HCT116 (cell line): ENCODE data around the gene KLHL5. TPM values are rescaled to one million over a fixed set of nuclear protein-coding genes. Genes with fewer than 3 reads are reported as not detected.

Experiments
- ATAC-seq: fragments of 200-7000 bp; cut with Tn5 transposase; 2 replicates; pipeline ENCODE4 v1.9.1; 2020; ENCODE audit warnings: mild to moderate bottlenecking, moderate library complexity
- BruUV-seq: library from RNA; stranded (reverse); fragments of 400-500 nt; replicated peaks from 2 replicates; lab custom pipeline; 2021; lab: Mats Ljungman, UMichigan
- CTCF ChIA-PET: fragments of 300-600 bp; sonication (Branson Sonifier 250); formaldehyde crosslinking; loops from one replicate; lab custom pipeline; 2021; ENCODE audit warnings: antibody characterized with exemption; lab: Charles Lee
- POLR2A ChIA-PET: fragments of 300-600, 350-600 bp; sonication (Branson Sonifier 250); formaldehyde crosslinking; loops from one replicate; lab custom pipeline; 2021; ENCODE audit warnings: antibody characterized with exemption; lab: Charles Lee
- RAD21 ChIA-PET, 2 experiments: fragments of 300-600 bp; sonication (Branson Sonifier 250); formaldehyde crosslinking; loops; one replicate each; lab custom pipeline; 2023; ENCODE audit warnings: low total read pairs in 2 of 2; ENCODE audit not compliant: uncharacterized antibody in 2 of 2, unreplicated experiment in 2 of 2, low non-redundant PET in 1 of 2; lab: Charles Lee
- DNase-seq: peaks from one replicate; pipeline ENCODE4 v3.0.0-alpha.2; 2010; ENCODE audit warnings: low read depth, low spot score
- H2AFZ ChIP-seq: fragments of 200-600 bp; shearing (Covaris generic), sonication (generic); 2 replicates; pipeline ENCODE4 v1.6.1; 2017; ENCODE audit warnings: low read depth, mixed run types, mixed read lengths, antibody characterized with exemption, low read length; ENCODE audit not compliant: poor library complexity, severe bottlenecking
- H3K27ac ChIP-seq: 2 replicates; pipeline ENCODE4 v1.5.1; 2012; ENCODE audit warnings: low read depth, low read length
- H3K27me3 ChIP-seq: fragments of 200-600 bp; sonication (generic); 2 replicates; pipeline ENCODE4 v1.6.1; 2016; ENCODE audit warnings: mixed run types, low read length, mixed read lengths; ENCODE audit not compliant: insufficient read depth
- H3K36me3 ChIP-seq, 2 experiments: fragments of 200-500 bp in 1 of 2; fragments of 200-600 bp in 1 of 2; sonication (Bioruptor generic) in 1 of 2; sonication (generic) in 1 of 2; 2 replicates each; pipeline versions ENCODE4 v1.5.1 to v1.6.1; 2014 to 2016; ENCODE audit warnings: low read length in 2 of 2, inconsistent platforms in 1 of 2, mixed read lengths in 1 of 2, mixed run types in 1 of 2; ENCODE audit not compliant: insufficient read depth in 2 of 2, control insufficient read depth in 1 of 2
- H3K4me1 ChIP-seq, 2 experiments: fragments of 200-600 bp in 1 of 2; sonication (generic) in 1 of 2; 2 replicates each; pipeline versions ENCODE4 v1.5.1 to v1.6.1; 2012 to 2017; ENCODE audit warnings: low read length in 2 of 2, inconsistent platforms in 1 of 2, mild to moderate bottlenecking in 1 of 2, mixed read lengths in 1 of 2, mixed run types in 1 of 2, moderate library complexity in 1 of 2; ENCODE audit not compliant: insufficient read depth in 2 of 2, control insufficient read depth in 1 of 2
- H3K4me2 ChIP-seq: fragments of 200-600 bp; sonication (generic); 2 replicates; pipeline ENCODE4 v1.6.1; 2017; ENCODE audit warnings: mixed run types, low read length, mixed read lengths
- H3K4me3 ChIP-seq, 2 experiments: fragments of 200-600 bp in 1 of 2; sonication (generic) in 1 of 2; replicated peaks in 1 of 2; 2 replicates each; pipeline ENCODE4 v1.5.1; 2011 to 2016; ENCODE audit warnings: low read length in 2 of 2, control low read depth in 1 of 2, low read depth in 1 of 2, mild to moderate bottlenecking in 1 of 2, mixed read lengths in 1 of 2, mixed run types in 1 of 2
- H3K79me2 ChIP-seq: fragments of 200-600 bp; sonication (generic); 2 replicates; pipeline ENCODE4 v1.6.1; 2017; ENCODE audit warnings: mild to moderate bottlenecking, mixed run types, low read length, moderate library complexity, mixed read lengths; ENCODE audit not compliant: insufficient read depth
- H3K9ac ChIP-seq: fragments of 200-600 bp; sonication (generic); 2 replicates; pipeline ENCODE4 v1.6.1; 2016; ENCODE audit warnings: low read length, mixed read lengths
- H3K9me2 ChIP-seq: fragments of 200-600 bp; sonication (generic), shearing (Covaris generic); 2 replicates; pipeline ENCODE4 v1.6.1; 2017; ENCODE audit warnings: mixed run types, mild to moderate bottlenecking, moderate library complexity; ENCODE audit not compliant: insufficient read depth
- H3K9me3 ChIP-seq, 2 experiments: fragments of 200-500 bp in 1 of 2; fragments of 200-600 bp in 1 of 2; sonication (Bioruptor generic) in 1 of 2; sonication (generic) in 1 of 2; 2 replicates each; pipeline ENCODE4 v1.6.1; 2014 to 2017; ENCODE audit warnings: low read length in 2 of 2, mixed read lengths in 2 of 2, inconsistent platforms in 1 of 2, low read depth in 1 of 2, mild to moderate bottlenecking in 1 of 2, mixed run types in 1 of 2, moderate library complexity in 1 of 2; ENCODE audit not compliant: control insufficient read depth in 1 of 2, insufficient read depth in 1 of 2
- H4K20me1 ChIP-seq: fragments of 200-600 bp; sonication (generic), shearing (Covaris generic); 2 replicates; pipeline ENCODE4 v1.6.1; 2017; ENCODE audit warnings: mixed run types, mild to moderate bottlenecking, moderate library complexity; ENCODE audit not compliant: insufficient read depth
- ATF3 ChIP-seq: IDR thresholded peaks from 2 replicates; pipeline ENCODE4 v1.6.1; 2012
- EGR1 ChIP-seq: IDR thresholded peaks from 2 replicates; pipeline ENCODE4 v1.6.1; 2012; ENCODE audit warnings: low read depth
- ELF1 ChIP-seq: IDR thresholded peaks from 2 replicates; pipeline ENCODE4 v1.6.1; 2012; ENCODE audit warnings: low read depth, borderline replicate concordance
- EZH2 ChIP-seq: fragments of 200-600 bp; sonication (generic); IDR thresholded peaks from 2 replicates; pipeline ENCODE4 v1.6.1; 2017; ENCODE audit warnings: antibody characterized with exemption, mixed run types
- POLR2AphosphoS5 ChIP-seq: IDR thresholded peaks from 2 replicates; pipeline ENCODE4 v1.6.1; 2011; ENCODE audit warnings: mild to moderate bottlenecking, low read depth, low read length, moderate library complexity
- SP1 ChIP-seq: IDR thresholded peaks from 2 replicates; pipeline ENCODE4 v1.6.1; 2012; ENCODE audit warnings: low read depth
- TCF7L2 ChIP-seq: IDR thresholded peaks from 2 replicates; pipeline ENCODE4 v1.7.0; 2011; ENCODE audit warnings: borderline replicate concordance, inconsistent platforms; ENCODE audit not compliant: insufficient read depth, insufficient read length; ENCODE audit errors: extremely low read depth
- intact Hi-C: fragments of 100-400 bp; cut with micrococcal nuclease; formaldehyde crosslinking; loops from 2 replicates; pipeline ENCODE4 v1.10.0; 2022
- total RNA-seq: library from RNA; stranded (reverse); gene quantifications from one replicate; pipeline ENCODE4 v1.2.1, GENCODE V29; 2021; ENCODE audit not compliant: unreplicated experiment
- TF ChIP-seq, protein P1 (sequence below): IDR thresholded peaks from 2 replicates; pipeline ENCODE4 v1.6.1; 2012; ENCODE audit warnings: low read depth

KLHL5 gene
- total RNA-seq, 1 experiment from 2014 or later: 20.8 TPM

DNA sequence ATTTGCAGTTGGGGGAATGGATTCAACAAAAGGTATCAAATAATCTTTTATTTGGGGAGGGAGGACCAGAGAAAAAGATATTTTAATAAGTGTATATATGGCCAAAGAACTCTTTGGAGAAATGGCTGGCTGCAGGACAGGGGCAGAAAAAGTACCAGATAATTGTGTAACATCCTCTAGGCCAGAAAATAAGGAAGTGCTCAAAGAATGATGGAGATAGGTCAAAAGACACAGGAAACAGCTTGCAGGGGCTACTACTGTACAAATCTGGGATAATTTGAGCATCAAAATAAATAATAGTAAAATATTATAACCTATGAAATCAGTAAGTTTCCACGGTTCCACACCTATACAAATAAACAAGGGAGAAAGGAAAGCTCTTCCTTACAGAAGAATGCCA, 34.8 kb downstream of the KLHL5 start:
- H3K4me2 ChIP-seq: no peak overlapping the region
- H3K4me1 ChIP-seq: no peaks in the 10 kb centered on the region
- no peaks in the 10 kb centered on the region for H3K27me3 ChIP-seq
- H3K4me3 ChIP-seq: no peak overlapping the region
- no peak for DNase-seq
- RAD21 ChIA-PET: no interaction called here
- no peak overlapping the region for H3K27ac ChIP-seq
- CTCF ChIA-PET: no interaction called here
- no TSS peak for BruUV-seq
- H4K20me1 ChIP-seq: no peaks in the 10 kb centered on the region
- H3K36me3 ChIP-seq: no peaks in the 10 kb centered on the region
- no peaks in the 10 kb centered on the region for H3K9me2 ChIP-seq
- no peaks in the 10 kb centered on the region for H3K79me2 ChIP-seq
- no peak overlapping the region for H2AFZ ChIP-seq
- TF ChIP-seq EZH2: no peak
- no peak for TF ChIP-seq TCF7L2
- TF ChIP-seq POLR2AphosphoS5: no peak
- H3K9me3 ChIP-seq: no peaks in the 10 kb centered on the region
- ATAC-seq: no peak
- H3K9ac ChIP-seq: no peak overlapping the region
- intact Hi-C loops: no loop called here
- POLR2A ChIA-PET: no interaction called here

DNA sequence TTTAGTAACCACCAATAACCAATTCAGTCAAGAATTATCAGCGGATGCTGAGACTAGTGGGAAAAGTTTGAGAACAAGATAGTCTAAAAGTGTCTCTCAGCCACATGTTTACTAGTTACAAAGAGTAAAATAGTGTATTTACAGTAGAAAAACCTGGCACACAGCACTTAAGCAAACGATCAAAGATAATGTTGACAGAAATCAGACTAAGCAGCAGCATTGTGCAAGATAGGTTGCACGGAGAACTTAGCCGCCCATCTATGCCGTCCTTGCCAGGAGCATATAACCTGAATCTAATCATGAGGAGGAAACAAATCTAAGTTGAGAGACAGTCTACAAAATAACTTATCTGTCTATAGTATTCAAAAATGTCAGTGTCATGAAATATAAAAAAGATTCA, 35.3 kb downstream of the KLHL5 start:
- BruUV-seq: no TSS peak
- ChIA-PET POLR2A (no interaction called here), CTCF (no interaction called here), RAD21 (no interaction called here)
- Histone ChIP-seq H3K9me3 (no peaks in the 10 kb centered on the region), H2AFZ (no peak overlapping the region), H3K79me2 (no peaks in the 10 kb centered on the region), H3K27me3 (no peaks in the 10 kb centered on the region), H3K9ac (no peak overlapping the region), H3K9me2 (no peaks in the 10 kb centered on the region), H3K27ac (no peak overlapping the region), H3K36me3 (no peaks in the 10 kb centered on the region), H3K4me1 (no peaks in the 10 kb centered on the region), H3K4me3 (no peak overlapping the region), H3K4me2 (no peak overlapping the region), H4K20me1 (no peaks in the 10 kb centered on the region)
- intact Hi-C loops: no loop called here
- no peak for DNase-seq
- no peak for TF ChIP-seq SP1
- no peak for TF ChIP-seq ELF1
- TF ChIP-seq ATF3: no peak
- TF ChIP-seq EGR1: no peak
- TF ChIP-seq, protein P1, sequence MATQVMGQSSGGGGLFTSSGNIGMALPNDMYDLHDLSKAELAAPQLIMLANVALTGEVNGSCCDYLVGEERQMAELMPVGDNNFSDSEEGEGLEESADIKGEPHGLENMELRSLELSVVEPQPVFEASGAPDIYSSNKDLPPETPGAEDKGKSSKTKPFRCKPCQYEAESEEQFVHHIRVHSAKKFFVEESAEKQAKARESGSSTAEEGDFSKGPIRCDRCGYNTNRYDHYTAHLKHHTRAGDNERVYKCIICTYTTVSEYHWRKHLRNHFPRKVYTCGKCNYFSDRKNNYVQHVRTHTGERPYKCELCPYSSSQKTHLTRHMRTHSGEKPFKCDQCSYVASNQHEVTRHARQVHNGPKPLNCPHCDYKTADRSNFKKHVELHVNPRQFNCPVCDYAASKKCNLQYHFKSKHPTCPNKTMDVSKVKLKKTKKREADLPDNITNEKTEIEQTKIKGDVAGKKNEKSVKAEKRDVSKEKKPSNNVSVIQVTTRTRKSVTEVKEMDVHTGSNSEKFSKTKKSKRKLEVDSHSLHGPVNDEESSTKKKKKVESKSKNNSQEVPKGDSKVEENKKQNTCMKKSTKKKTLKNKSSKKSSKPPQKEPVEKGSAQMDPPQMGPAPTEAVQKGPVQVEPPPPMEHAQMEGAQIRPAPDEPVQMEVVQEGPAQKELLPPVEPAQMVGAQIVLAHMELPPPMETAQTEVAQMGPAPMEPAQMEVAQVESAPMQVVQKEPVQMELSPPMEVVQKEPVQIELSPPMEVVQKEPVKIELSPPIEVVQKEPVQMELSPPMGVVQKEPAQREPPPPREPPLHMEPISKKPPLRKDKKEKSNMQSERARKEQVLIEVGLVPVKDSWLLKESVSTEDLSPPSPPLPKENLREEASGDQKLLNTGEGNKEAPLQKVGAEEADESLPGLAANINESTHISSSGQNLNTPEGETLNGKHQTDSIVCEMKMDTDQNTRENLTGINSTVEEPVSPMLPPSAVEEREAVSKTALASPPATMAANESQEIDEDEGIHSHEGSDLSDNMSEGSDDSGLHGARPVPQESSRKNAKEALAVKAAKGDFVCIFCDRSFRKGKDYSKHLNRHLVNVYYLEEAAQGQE: no peak
- ATAC-seq: no peak
